WTC11 (cell line): ENCODE measurements around the gene MRPL24.

Experiments
- NR2C2 ChIP-seq: sonication (generic); formaldehyde crosslinking; IDR thresholded peaks from 2 replicates; pipeline ENCODE4 v1.8.0; 2022; ENCODE audit warnings: mild to moderate bottlenecking, missing genetic modification reagents
- TF ChIP-seq, protein P1 (sequence below): sonication (generic); formaldehyde crosslinking; IDR thresholded peaks from 2 replicates; pipeline ENCODE4 v1.8.1; 2022; ENCODE audit warnings: low read depth, mild to moderate bottlenecking, moderate library complexity, missing genetic modification reagents, borderline replicate concordance

- TF ChIP-seq, protein P1, sequence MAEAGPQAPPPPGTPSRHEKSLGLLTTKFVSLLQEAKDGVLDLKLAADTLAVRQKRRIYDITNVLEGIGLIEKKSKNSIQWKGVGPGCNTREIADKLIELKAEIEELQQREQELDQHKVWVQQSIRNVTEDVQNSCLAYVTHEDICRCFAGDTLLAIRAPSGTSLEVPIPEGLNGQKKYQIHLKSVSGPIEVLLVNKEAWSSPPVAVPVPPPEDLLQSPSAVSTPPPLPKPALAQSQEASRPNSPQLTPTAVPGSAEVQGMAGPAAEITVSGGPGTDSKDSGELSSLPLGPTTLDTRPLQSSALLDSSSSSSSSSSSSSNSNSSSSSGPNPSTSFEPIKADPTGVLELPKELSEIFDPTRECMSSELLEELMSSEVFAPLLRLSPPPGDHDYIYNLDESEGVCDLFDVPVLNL (CRISPR knock-in tag) = no peak
- no peak for TF ChIP-seq NR2C2
Observed at GRCh38 chr1:156691191-156691590, 49.7 kb downstream of the MRPL24 start.
